Stimulated activated CD8-positive, alpha-beta memory T cell treated with anti-CD3 and anti-CD28 coated beads, Interleukin-7, amount 100 ng/mL, for 1 hour (primary cell): ENCODE data around the gene PSORS1C2.
"Not testable (repeated sequence)": the region's sequence is repeated elsewhere in the genome, so short reads cannot be mapped to it uniquely, and the experiment has no call there.

Experiments used
- DNase-seq, 2 donors: peaks; one replicate each; pipeline ENCODE4 v3.0.0-alpha.2; 2020; ENCODE audit warnings: low read depth in 2 of 2

Gene PSORS1C2

GRCh38 chr6:31138982-31139381 lies at the start of gene PSORS1C2:
Gene PSORS1C2 (minus strand): TSS chr6:31139066. CDS start chr6:31139026, 40 bp downstream.
- no peak for DNase-seq

- no peak for DNase-seq
These were observed 48.9 kb upstream of the PSORS1C2 start for GRCh38 chr6:31187780-31188194.

- DNase-seq = no peak
These were observed 47.3 kb upstream of the PSORS1C2 start for GRCh38 chr6:31186052-31186734.

DNA sequence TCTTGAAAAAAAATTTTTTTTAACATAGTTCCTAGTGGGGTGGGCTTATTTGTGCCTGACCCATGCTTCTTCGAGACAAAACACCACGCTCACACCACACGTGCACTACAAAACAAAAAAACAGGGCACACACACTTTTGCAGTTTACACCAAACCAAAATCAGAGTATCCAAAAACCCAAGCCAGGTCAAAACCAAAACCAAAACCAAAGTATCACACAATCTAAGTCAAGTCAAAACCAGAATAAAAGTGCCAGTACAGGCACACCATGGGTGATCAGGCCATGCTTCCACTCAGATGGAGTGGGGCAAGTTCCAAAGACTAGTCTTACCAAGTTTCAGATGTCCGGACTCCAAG lies 46.8 kb upstream of the PSORS1C2 start:
- not testable (repeated sequence) for DNase-seq

DNA sequence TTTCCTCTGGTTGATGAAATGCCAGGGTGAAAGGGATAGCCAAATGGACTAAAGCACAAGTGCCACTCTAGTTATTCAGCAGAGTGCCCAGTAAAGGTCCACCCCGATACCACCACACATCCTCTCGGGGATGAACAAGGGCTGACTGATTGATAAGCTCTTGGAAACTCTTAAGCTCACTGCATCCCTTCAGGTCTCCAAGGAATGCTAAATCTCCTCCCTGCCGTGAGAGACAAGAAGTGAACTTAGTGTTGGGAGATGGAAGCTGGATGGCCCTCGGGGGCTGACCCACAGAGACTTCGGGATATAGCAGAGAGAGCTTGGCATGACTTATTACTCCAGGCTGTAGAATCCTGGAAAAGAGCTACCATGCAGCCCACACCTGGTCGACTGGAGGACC lies 45.0 kb upstream of the PSORS1C2 start:
- DNase-seq = not testable (repeated sequence)

DNA sequence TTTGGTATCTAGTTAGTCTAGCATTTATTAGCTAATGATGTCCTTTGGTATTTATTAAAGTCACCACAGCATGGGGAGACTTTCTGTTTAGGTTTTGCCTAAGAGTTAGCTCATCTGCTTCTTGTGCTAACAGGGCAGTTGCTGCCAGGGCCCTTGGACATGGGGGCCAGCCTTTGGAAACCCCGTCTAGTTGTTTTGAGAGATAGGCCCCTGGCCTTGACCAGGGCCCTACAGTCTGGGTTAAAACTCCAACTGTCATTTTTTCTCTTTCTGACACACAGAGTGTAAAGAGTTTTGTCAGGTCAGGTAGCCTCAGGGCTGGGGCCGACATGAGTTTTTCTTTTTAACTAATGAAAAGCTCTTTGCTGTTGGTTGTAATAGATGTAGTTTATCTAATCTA lies 44.4 kb upstream of the PSORS1C2 start:
- DNase-seq = not testable (repeated sequence)

DNA sequence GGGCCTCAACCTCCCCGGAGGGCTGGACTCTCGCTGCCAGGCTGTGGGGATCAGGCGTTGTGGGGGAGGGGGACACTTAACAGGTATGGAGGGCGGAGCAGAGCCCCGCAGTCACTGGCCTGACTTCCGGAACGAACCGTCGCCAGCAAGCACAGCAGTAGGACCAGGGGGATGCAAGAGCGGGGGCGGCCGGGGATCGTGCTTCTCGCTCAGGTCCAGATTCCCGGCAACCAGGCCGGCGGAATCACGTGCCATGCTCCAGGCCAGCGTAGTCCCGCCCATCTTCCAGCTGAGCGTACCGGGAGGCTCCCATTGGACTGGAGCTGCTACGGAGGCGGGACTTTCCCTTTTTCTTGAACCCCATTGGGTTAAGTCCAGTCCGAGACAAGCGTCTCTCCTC lies 41.6 kb upstream of the PSORS1C2 start:
- DNase-seq = peak in 1 of 2 donors; percentile 31

DNA sequence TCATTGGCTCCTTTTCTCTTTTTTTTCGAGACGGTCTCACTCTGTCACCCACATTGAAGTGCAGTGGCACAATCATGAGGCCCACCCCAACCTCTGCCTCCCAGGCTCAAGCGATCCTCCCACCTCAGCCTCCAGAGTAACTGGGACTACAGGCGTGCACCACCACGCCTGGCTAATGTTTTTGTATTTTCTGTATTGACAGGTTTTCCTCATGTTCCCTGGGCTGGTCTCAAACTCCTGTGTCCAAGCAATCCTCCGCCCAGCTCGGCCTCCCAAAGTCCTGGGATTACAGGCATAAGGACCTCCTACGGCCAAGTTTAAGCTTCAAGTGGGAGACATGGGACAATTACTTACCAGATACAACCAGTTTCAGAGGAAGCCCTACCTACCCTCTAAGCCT lies 41.0 kb upstream of the PSORS1C2 start:
- DNase-seq = no peak

DNA sequence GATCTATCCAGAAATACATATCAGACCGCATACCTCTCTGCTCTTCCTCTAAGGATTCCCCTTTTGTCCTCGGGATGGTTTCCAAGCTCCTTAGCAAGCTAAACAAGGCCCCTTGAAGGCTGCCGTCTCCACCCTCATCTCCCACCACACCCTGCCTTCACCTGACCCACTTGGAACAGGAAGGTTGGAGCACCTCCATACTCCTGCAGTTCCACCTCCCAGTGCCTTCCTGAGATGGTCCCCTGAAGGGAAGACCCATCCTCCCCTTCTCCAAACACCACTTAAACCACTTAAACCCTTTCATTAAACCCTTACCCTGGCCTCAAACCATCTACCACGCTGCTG lies 40.1 kb upstream of the PSORS1C2 start:
- DNase-seq = no peak

DNA sequence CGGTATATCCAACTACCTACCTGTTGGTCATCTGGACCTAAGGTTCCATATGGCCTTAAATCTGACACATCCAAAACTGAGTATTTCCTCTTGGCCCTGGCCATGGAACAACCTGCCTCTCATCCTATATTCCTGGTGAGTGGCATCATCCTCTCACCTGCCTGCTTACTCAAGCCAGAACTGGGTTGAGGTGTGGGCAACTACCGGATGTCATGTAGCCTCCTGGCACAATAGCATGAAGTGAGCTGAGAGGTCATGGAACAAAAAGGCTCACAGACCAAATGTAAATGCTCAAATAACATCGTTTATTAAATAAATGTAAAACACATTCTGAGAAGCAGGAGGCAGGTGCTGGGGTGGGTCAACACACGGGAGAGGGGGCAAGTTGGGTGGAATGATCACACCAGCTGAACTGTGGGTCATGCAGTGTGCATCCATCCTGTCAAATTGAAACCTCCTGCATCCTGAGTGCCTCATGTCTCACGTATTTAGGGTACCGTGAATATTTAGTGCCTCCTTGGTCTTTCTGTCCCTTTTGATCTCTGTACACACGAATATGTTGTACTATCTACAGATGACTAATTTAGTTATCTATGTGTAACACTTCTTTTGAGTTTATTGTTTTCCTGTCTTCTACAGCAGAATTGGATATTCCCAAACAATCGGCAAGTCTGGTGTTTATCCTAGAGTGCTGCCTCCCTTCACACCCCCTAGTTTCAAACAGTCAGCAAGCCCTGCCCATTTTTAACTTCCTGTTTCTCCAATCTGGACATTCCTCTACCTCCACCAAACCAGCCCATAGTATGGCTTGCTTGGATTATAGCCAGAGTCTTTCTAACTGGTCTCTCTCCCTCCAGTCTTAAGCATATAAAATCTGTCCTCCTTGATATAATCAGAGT lies 39.5 kb upstream of the PSORS1C2 start:
- DNase-seq = no peak

DNA sequence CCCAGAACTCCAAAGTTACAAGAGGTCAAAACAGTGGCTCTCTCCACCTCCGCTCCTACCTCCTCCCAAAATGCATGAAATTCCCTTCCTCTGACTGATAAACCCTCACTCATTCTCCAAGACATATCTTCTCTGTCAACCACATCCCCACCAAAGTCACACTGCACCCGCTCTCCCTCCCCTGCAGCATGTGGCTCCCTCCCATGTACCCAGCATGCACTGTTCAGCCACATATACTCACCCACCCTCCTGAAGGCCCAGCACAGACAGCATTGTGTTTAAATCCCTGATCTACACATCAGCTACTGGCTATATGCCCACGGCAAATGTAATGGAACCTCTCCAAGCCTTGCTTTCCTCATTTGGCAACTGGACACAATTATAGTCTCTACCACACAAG lies 37.1 kb upstream of the PSORS1C2 start:
- no peak for DNase-seq

- DNase-seq = no peak
These were observed 35.5 kb upstream of the PSORS1C2 start for GRCh38 chr6:31174378-31174777.

DNA sequence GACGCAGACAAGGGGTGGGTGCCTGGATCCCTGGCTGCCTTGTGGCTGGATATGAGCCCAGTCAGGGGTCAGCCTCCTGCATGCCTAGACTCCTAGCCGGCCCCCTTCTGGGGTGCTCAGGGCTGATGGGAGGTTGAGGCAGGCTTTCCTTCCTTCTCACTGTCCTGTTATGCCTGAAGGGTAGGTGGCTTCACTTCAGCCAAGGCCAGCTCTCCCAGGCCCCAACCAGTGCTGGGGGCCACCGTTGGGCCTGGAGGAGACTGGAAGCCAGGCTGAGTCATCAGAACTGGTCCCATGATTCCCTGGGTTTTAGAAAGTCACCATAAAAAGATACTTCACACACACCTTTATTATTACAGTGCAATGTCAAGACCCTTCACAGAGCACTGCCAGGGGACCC lies 34.5 kb upstream of the PSORS1C2 start:
- DNase-seq = no peak

GRCh38 chr6:31172973-31173384 lies 34.1 kb upstream of the PSORS1C2 start:
- DNase-seq = no peak

- no peak for DNase-seq
These were observed 33.4 kb upstream of the PSORS1C2 start for GRCh38 chr6:31171931-31172905.

- DNase-seq = no peak
These were observed 32.3 kb upstream of the PSORS1C2 start for GRCh38 chr6:31170987-31171671.

DNA sequence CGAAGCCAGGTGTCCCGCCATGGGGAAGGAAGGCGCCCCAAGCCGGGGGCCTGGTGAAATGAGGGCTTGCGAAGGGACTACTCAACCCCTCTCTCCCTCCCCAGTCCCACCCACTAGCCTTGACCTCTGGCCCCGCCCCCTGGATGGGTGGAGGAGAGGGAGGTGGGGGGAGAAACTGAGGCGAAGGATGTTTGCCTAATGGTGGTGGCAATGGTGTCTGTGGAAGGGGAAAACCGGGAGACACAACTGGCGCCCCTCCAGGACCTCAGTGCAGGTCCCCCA lies 31.7 kb upstream of the PSORS1C2 start, which contains the start of gene POU5F1:
POU5F1 (minus strand) TSS at position 83 of the 282 bp plus-strand sequence; CDS start at position 21, 62 bp downstream.
- no peak for DNase-seq

DNA sequence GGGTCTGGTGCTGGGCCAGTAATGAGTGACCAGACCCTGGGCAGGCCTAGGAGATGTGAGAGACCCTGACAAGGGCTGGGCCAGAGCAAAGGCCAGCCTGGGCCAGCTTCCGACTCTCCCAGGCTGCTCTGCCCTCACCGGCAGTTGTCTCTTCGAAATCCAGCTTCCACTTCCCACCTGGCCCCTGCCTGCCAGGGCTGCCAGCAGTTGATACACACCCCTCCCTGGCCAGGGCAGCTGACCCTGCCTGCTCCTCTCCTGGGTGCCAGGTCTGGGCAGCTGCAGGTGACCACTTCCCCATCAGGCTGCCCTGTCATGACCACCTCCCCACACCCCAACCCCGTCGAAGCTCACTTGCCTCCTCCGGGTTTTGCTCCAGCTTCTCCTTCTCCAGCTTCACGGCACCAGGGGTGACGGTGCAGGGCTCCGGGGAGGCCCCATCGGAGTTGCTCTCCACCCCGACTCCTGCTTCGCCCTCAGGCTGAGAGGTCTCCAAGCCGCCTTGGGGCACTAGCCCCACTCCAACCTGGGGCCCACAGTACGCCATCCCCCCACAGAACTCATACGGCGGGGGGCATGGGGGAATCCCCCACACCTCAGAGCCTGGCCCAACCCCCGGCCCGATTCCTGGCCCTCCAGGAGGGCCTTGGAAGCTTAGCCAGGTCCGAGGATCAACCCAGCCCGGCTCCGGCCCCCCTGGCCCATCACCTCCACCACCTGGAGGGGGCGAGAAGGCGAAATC lies 31.2 kb upstream of the PSORS1C2 start:
- not testable (repeated sequence) for DNase-seq

DNA sequence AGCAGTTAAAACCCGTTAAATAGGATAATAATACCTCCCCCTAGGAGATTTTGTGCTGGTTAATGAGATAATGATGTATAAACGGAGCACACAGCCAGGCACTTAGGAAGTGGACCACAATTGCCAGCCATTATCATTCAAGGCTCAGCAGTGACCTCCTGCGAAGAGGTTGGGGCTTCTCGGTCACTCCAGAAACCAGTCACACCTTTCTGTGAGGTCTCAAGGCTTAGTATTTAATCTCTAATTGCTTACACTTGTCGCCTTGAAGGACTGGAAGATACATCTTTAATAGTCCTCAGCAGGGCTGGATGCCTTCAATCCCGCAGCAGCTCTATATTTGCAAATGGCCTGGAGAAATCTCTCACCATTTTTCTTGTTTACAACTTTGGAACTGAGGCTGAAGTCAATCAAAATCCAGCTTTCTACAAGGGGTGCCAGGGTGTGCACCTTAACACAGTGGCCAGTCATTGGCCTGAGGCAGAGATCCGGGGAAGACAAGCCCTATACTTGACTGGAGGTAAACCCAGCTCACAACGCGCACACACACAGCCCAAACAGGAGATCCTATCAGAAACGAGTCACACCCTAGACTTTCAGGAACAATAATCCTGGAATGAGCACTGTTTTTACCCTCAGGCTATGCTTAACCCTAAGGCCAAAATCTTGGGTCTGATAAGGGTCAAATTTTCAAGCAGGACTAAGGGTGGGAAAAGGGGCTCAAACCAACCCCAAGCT lies 30.4 kb upstream of the PSORS1C2 start:
- no peak for DNase-seq

DNA sequence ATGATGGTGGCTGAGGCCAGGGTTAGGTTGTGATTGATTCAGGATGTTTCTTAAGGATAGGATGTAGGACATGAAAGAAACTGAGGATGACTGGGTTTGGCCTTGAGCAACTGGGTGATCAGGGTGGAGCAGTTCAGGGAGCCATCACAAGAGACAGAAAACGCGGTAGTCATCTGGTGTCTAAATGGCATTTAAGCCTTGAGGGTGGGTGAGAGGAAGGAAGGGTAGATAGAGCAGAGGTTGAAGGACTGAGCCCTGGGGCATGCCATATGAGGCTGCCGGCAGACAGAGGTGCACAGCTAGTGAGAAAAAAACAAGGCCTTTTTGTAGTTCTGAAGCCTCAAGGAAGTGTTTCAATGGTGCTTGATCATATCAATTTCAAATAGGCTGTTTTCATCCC lies 29.7 kb upstream of the PSORS1C2 start:
- DNase-seq = no peak
